GM21717 (cell line): ENCODE data around the gene AKR1A1.
"Not testable (repeated sequence)": the region's sequence is repeated elsewhere in the genome, so short reads cannot be mapped to it uniquely, and the experiment has no call there.

Source experiments
- ATAC-seq: cut with Tn5 transposase; IDR thresholded peaks from one replicate; pipeline ENCODE4 v1.9.1; 2021; ENCODE audit warnings: mild to moderate bottlenecking, moderate library complexity; ENCODE audit not compliant: unreplicated experiment

Gene AKR1A1

GRCh38 chr1:45569571-45569961 is 18.9 kb downstream of the AKR1A1 start:
- ATAC-seq = no peak

- ATAC-seq = no peak
These were observed 19.4 kb downstream of the AKR1A1 start for GRCh38 chr1:45569962-45570581.

- no peak for ATAC-seq
These were observed 20.0 kb downstream of the AKR1A1 start for GRCh38 chr1:45570631-45571030.

- ATAC-seq = no peak
These were observed 22.7 kb downstream of the AKR1A1 start for GRCh38 chr1:45573231-45573804.

GRCh38 chr1:45574105-45574626 is 23.5 kb downstream of the AKR1A1 start:
- ATAC-seq = no peak

- ATAC-seq = peak; percentile 77
These were observed 32.6 kb downstream of the AKR1A1 start for GRCh38 chr1:45583264-45583665.

- ATAC-seq = peak; percentile 57
These were observed 33.2 kb downstream of the AKR1A1 start, which contains the start of gene NASP for GRCh38 chr1:45583666-45584350. Gene NASP, plus strand, starts transcription at chr1:45584041. Its CDS starts 106 bp downstream, at chr1:45584147.

- ATAC-seq = peak; percentile 23
These were observed 33.9 kb downstream of the AKR1A1 start for GRCh38 chr1:45584351-45585109.

- ATAC-seq = no peak
These were observed 34.4 kb downstream of the AKR1A1 start for GRCh38 chr1:45585110-45585426.

GRCh38 chr1:45585496-45586075 is 35.0 kb downstream of the AKR1A1 start:
- ATAC-seq = no peak

GRCh38 chr1:45586769-45587168 is 36.1 kb downstream of the AKR1A1 start:
- ATAC-seq = no peak

GRCh38 chr1:45589861-45590260 is 39.2 kb downstream of the AKR1A1 start:
- no peak for ATAC-seq

GRCh38 chr1:45594412-45594811 is 43.8 kb downstream of the AKR1A1 start:
- ATAC-seq = no peak

GRCh38 chr1:45596765-45597164 is 46.1 kb downstream of the AKR1A1 start:
- not testable (repeated sequence) for ATAC-seq

- ATAC-seq = no peak
These were observed 53.6 kb downstream of the AKR1A1 start for GRCh38 chr1:45604239-45604638.

GRCh38 chr1:45607404-45608074 is 56.9 kb downstream of the AKR1A1 start:
- no peak for ATAC-seq

- ATAC-seq = no peak
These were observed 57.8 kb downstream of the AKR1A1 start for GRCh38 chr1:45608175-45609156.

- ATAC-seq = no peak
These were observed 60.1 kb downstream of the AKR1A1 start for GRCh38 chr1:45610589-45611226.
